GM12878 (cell line): ENCODE data around the gene KIFC3. TPM values are rescaled to one million over a fixed set of nuclear protein-coding genes. Genes with fewer than 3 reads are reported as not detected.

Experiments
- ATAC-seq: fragments of 200-7000 bp; cut with Tn5 transposase; 3 replicates; pipeline ENCODE4 v1.9.1; 2020; ENCODE audit warnings: mild to moderate bottlenecking, moderate library complexity
- BruUV-seq: library from RNA; stranded (reverse); fragments of 400-500 nt; replicated peaks from 2 replicates; lab custom pipeline; 2021; lab: Mats Ljungman, UMichigan
- CTCF ChIA-PET: fragments of 300-600 bp; sonication (Branson Sonifier 250); formaldehyde crosslinking; extraction: SDS; loops from one replicate; lab custom pipeline; 2021; ENCODE audit warnings: inconsistent platforms; lab: Yijun Ruan, JAX
- POLR2A ChIA-PET: fragments of 350-600 bp; formaldehyde crosslinking; extraction: SDS; loops from one replicate; lab custom pipeline; 2021; ENCODE audit warnings: inconsistent platforms; lab: Charles Lee
- RAD21 ChIA-PET: fragments of 300-600 bp; sonication (Branson Sonifier 250); formaldehyde crosslinking; loops from one replicate; lab custom pipeline; 2023; ENCODE audit warnings: antibody characterized with exemption; ENCODE audit not compliant: unreplicated experiment; lab: Charles Lee
- SMC1A ChIA-PET: fragments of 300-600 bp; sonication (Branson Sonifier 250); formaldehyde crosslinking; loops from one replicate; lab custom pipeline; 2023; ENCODE audit not compliant: unreplicated experiment, uncharacterized antibody; lab: Charles Lee
- DNase-seq: peaks from one replicate; pipeline ENCODE4 v3.0.0-alpha.2; 2011; ENCODE audit warnings: low read depth, low spot score
- FAIRE-seq: peaks from 3 replicates; lab custom pipeline; 2011; peaks lifted over from hg19 to GRCh38; lab: Jason Lieb, UNC
- H2AFZ ChIP-seq: 2 replicates; pipeline ENCODE4 v1.6.0; 2011; ENCODE audit warnings: low read depth, low read length, control low read depth; ENCODE audit not compliant: control insufficient read depth
- H3K27ac ChIP-seq: 2 replicates; pipeline ENCODE4 v1.5.1; 2011; ENCODE audit warnings: control low read depth; ENCODE audit not compliant: control insufficient read depth, insufficient read depth
- H3K27me3 ChIP-seq, 2 experiments: replicated peaks in 1 of 2; 2 replicates each; pipeline versions ENCODE4 v1.6.0 to v1.6.1; 2011; ENCODE audit warnings: low read length in 1 of 2; ENCODE audit not compliant: control insufficient read depth in 2 of 2, insufficient read depth in 2 of 2
- H3K36me3 ChIP-seq, 2 experiments: 2 replicates each; pipeline ENCODE4 v1.5.1; 2011; ENCODE audit warnings: low read length in 1 of 2; ENCODE audit not compliant: control insufficient read depth in 2 of 2, insufficient read depth in 2 of 2
- H3K4me1 ChIP-seq: 2 replicates; pipeline ENCODE4 v1.6.1; 2011; ENCODE audit warnings: mild to moderate bottlenecking, low read length, moderate library complexity, mixed read lengths; ENCODE audit not compliant: control insufficient read depth, insufficient read depth
- H3K4me2 ChIP-seq: 2 replicates; pipeline ENCODE4 v1.6.0; 2011; ENCODE audit warnings: control low read depth; ENCODE audit not compliant: control insufficient read depth, insufficient read depth
- H3K4me3 ChIP-seq: fragments of 200-600 bp; sonication (generic); 2 replicates; pipeline ENCODE4 v1.5.1; 2016
- H3K79me2 ChIP-seq: 2 replicates; pipeline ENCODE4 v1.6.0; 2011; ENCODE audit warnings: low read length; ENCODE audit not compliant: control insufficient read depth, insufficient read depth
- H3K9ac ChIP-seq: 2 replicates; pipeline ENCODE4 v1.8.0; 2011; ENCODE audit warnings: low read length, control low read depth, mixed read lengths; ENCODE audit not compliant: control insufficient read depth, insufficient read depth
- H3K9me3 ChIP-seq: replicated peaks from 3 replicates; pipeline ENCODE4 v1.5.1; 2011; ENCODE audit warnings: mild to moderate bottlenecking, low read length; ENCODE audit not compliant: control insufficient read depth, insufficient read depth
- H4K20me1 ChIP-seq: 2 replicates; pipeline ENCODE4 v1.6.0; 2011; ENCODE audit not compliant: control insufficient read depth, insufficient read depth
- CBX5 ChIP-seq: sonication (generic); IDR thresholded peaks from 2 replicates; pipeline ENCODE4 v1.6.1; 2016; ENCODE audit warnings: low read depth, moderate library complexity, mild to moderate bottlenecking, inconsistent platforms
- FOXM1 ChIP-seq: IDR thresholded peaks from 2 replicates; pipeline ENCODE4 v1.6.1; 2012; ENCODE audit warnings: low read depth, mild to moderate bottlenecking, inconsistent platforms, low read length, moderate library complexity
- HDAC6 ChIP-seq: fragments of 200-600 bp; sonication (generic); IDR thresholded peaks from one replicate; pipeline ENCODE4 v1.8.0; 2017; ENCODE audit warnings: antibody characterized with exemption; ENCODE audit not compliant: unreplicated experiment
- MYC ChIP-seq: IDR thresholded peaks from 2 replicates; pipeline ENCODE4 v1.6.1; 2011; ENCODE audit warnings: mild to moderate bottlenecking, low read length, moderate library complexity, inconsistent platforms; ENCODE audit not compliant: insufficient read depth, insufficient replicate concordance, insufficient read length, severe bottlenecking
- NFIC ChIP-seq: IDR thresholded peaks from 2 replicates; pipeline ENCODE4 v1.6.1; 2012; ENCODE audit warnings: low read depth, mild to moderate bottlenecking, inconsistent platforms, low read length, moderate library complexity
- PML ChIP-seq: IDR thresholded peaks from 2 replicates; pipeline ENCODE4 v1.6.1; 2012; ENCODE audit warnings: low read length, inconsistent platforms
- SIX5 ChIP-seq: IDR thresholded peaks from 2 replicates; pipeline ENCODE4 v1.6.1; 2011; ENCODE audit warnings: mild to moderate bottlenecking, low read depth, low read length, moderate library complexity; ENCODE audit not compliant: severe bottlenecking
- SREBF2 ChIP-seq: IDR thresholded peaks from 2 replicates; pipeline ENCODE4 v1.6.1; 2012; ENCODE audit warnings: mild to moderate bottlenecking, low read length
- TAF1 ChIP-seq: IDR thresholded peaks from 2 replicates; pipeline ENCODE4 v1.6.1; 2011; ENCODE audit warnings: mild to moderate bottlenecking, low read depth, low read length, borderline replicate concordance
- YY1 ChIP-seq: IDR thresholded peaks from 2 replicates; pipeline ENCODE4 v1.6.1; 2011; ENCODE audit warnings: low read depth, mild to moderate bottlenecking, low read length
- ZNF274 ChIP-seq: IDR thresholded peaks from one replicate; pipeline ENCODE4 v1.8.0; 2011; ENCODE audit not compliant: insufficient read length, insufficient read depth
- ZNF622 ChIP-seq: fragments of 450-650 bp; IDR thresholded peaks from 2 replicates; pipeline ENCODE4 v1.6.1; 2017; ENCODE audit warnings: mild to moderate bottlenecking, inconsistent platforms
- ZZZ3 ChIP-seq: IDR thresholded peaks from 2 replicates; pipeline ENCODE4 v1.6.1; 2011; ENCODE audit warnings: low read depth; ENCODE audit not compliant: control insufficient read depth, insufficient read length
- WGBS: methylation state at CpG from one replicate; pipeline ENCODE4 v1.1.6; 2016; ENCODE audit warnings: low lambda C conversion rate; ENCODE audit not compliant: insufficient replicate concordance, insufficient coverage; ENCODE audit errors: missing lambda C conversion rate; 5-methylcytosine and 5-hydroxymethylcytosine counted together
- in situ Hi-C: fragments of 300-500 bp; cut with MboI; formaldehyde crosslinking; loops from 9 replicates; pipeline ENCODE4 v1.14.3; 2018; ENCODE audit warnings: mixed read lengths
- intact Hi-C: fragments of 100-400 bp; cut with micrococcal nuclease; formaldehyde crosslinking; loops from one replicate; pipeline ENCODE4 v1.14.2; 2022; ENCODE audit not compliant: unreplicated experiment
- polyA plus RNA-seq, 11 experiments: library from polyadenylated mRNA; depleted of rRNA in 4 of 11; unstranded in 6 of 11; stranded (reverse) in 5 of 11; fragments of >200 nt; fragmentation: Nextera tagmentation in 4 of 11; fragmentation: Illumina TruSeq in 1 of 11; extraction: Ambion mirVana in 4 of 11; extraction: Trizol in 1 of 11; gene quantifications; 1 replicate in 1 of 11; 2 replicates in 10 of 11; pipeline versions ENCODE4 v1.2.1 to v1.2.3, GENCODE V29; 2011 to 2016; ENCODE audit warnings: inconsistent platforms in 2 of 11, missing spikeins in 2 of 11, low read depth in 1 of 11
- total RNA-seq, 4 experiments: library from RNA; depleted of rRNA in 3 of 4; stranded (reverse); fragments of >200 nt in 3 of 4; fragmentation: Illumina TruSeq in 1 of 4; extraction: Trizol in 1 of 4; gene quantifications; 2 replicates each; pipeline versions ENCODE4 v1.2.1 to v1.2.3, GENCODE V29; 2013 to 2021
- TF ChIP-seq, protein P1 (sequence below): IDR thresholded peaks from 2 replicates; pipeline ENCODE4 v1.6.1; 2011; ENCODE audit warnings: borderline replicate concordance, low read depth, mild to moderate bottlenecking, moderate library complexity, mixed read lengths, low read length; ENCODE audit not compliant: insufficient read depth; ENCODE audit errors: extremely low read length
- TF ChIP-seq, protein P2 (sequence below): fragments of 450-650 bp; IDR thresholded peaks from 2 replicates; pipeline ENCODE4 v1.6.1; 2016; ENCODE audit warnings: mild to moderate bottlenecking
- TF ChIP-seq, protein P3 (sequence below): IDR thresholded peaks from 2 replicates; pipeline ENCODE4 v1.6.1; 2012; ENCODE audit warnings: low read length, inconsistent platforms

The KIFC3 gene
- total and polyA plus RNA-seq, 10 of the 15 experiments (the other 5 are each of a cell fraction or from before 2014, with no cell fraction given), result 0.22 to 1.3 (median 0.26) TPM; not detected in 3

DNA sequence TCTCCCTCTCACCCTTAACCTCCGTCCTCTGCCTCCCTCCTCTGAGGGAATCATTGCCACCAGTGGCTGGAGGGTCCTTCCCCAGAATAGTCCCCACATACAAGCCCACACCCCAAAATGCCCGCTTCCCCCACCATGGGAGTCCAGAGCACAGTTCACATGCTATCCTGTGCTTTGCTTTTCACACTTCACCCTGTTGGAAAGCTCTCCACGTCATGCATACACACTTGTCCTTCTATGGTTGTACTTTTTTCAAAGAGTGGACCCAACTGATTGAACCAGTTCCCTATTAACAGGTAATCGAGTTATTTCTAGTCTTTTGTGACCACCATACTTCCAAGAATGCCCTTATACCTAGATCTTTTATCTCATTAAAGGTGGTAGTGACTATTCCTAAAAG, 23.8 kb upstream of the KIFC3 start:
- 4% methylated on average over 4 of the region's 4 CpGs for WGBS
- no peak overlapping the region for H3K9ac ChIP-seq
- SMC1A ChIA-PET, result no interaction called here
- H3K36me3 ChIP-seq, result no peaks in the 10 kb centered on the region
- no peak overlapping the region for H3K27ac ChIP-seq
- FAIRE-seq (no peak), ATAC-seq (no peak), DNase-seq (no peak)
- in situ Hi-C loops, result no loop called here
- H3K79me2 ChIP-seq, result no peaks in the 10 kb centered on the region
- TF ChIP-seq SIX5 (no peak), ZZZ3 (no peak), ZNF622 (no peak), NFIC (no peak), FOXM1 (no peak), TAF1 (no peak), PML (no peak), HDAC6 (no peak), YY1 (no peak), ZNF274 (no peak), CBX5 (no peak), SREBF2 (no peak), MYC (no peak)
- TF ChIP-seq, protein P1, sequence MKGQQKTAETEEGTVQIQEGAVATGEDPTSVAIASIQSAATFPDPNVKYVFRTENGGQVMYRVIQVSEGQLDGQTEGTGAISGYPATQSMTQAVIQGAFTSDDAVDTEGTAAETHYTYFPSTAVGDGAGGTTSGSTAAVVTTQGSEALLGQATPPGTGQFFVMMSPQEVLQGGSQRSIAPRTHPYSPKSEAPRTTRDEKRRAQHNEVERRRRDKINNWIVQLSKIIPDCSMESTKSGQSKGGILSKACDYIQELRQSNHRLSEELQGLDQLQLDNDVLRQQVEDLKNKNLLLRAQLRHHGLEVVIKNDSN, result no peak
- TF ChIP-seq, protein P2, sequence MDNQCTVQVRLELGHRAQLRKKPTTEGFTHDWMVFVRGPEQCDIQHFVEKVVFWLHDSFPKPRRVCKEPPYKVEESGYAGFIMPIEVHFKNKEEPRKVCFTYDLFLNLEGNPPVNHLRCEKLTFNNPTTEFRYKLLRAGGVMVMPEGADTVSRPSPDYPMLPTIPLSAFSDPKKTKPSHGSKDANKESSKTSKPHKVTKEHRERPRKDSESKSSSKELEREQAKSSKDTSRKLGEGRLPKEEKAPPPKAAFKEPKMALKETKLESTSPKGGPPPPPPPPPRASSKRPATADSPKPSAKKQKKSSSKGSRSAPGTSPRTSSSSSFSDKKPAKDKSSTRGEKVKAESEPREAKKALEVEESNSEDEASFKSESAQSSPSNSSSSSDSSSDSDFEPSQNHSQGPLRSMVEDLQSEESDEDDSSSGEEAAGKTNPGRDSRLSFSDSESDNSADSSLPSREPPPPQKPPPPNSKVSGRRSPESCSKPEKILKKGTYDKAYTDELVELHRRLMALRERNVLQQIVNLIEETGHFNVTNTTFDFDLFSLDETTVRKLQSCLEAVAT, result no peak
- TF ChIP-seq, protein P3, sequence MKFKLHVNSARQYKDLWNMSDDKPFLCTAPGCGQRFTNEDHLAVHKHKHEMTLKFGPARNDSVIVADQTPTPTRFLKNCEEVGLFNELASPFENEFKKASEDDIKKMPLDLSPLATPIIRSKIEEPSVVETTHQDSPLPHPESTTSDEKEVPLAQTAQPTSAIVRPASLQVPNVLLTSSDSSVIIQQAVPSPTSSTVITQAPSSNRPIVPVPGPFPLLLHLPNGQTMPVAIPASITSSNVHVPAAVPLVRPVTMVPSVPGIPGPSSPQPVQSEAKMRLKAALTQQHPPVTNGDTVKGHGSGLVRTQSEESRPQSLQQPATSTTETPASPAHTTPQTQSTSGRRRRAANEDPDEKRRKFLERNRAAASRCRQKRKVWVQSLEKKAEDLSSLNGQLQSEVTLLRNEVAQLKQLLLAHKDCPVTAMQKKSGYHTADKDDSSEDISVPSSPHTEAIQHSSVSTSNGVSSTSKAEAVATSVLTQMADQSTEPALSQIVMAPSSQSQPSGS, result no peak
- POLR2A ChIA-PET, result no interaction called here
- no peaks in the 10 kb centered on the region for H4K20me1 ChIP-seq
- H3K4me1 ChIP-seq, result no peaks in the 10 kb centered on the region
- no peaks in the 10 kb centered on the region for H3K9me3 ChIP-seq
- RAD21 ChIA-PET, result no interaction called here
- CTCF ChIA-PET, result no interaction called here
- intact Hi-C loops, result no loop called here
- H2AFZ ChIP-seq, result no peak overlapping the region
- H3K4me3 ChIP-seq, result no peak overlapping the region
- H3K4me2 ChIP-seq, result no peak overlapping the region
- BruUV-seq, result no TSS peak
- H3K27me3 ChIP-seq, result peaks cover 0 to 4% of the 10 kb centered on the region in 2 experiments; a peak in 2 of 4 replicates
